Colonic mucosa (tissue), 4 donors: ENCODE measurements around the gene HSPA12A. TPM values are rescaled to one million over a fixed set of nuclear protein-coding genes. Genes with fewer than 3 reads are reported as not detected.

ENCODE experiments used
- DNase-seq: peaks from one replicate; pipeline ENCODE4 v3.0.0-alpha.2; 2020
- H3K27ac ChIP-seq: fragments of 200-600 bp; one replicate; pipeline ENCODE4 v1.8.0; 2021
- H3K27me3 ChIP-seq: fragments of 200-600 bp; one replicate; pipeline ENCODE4 v1.8.0; 2021
- H3K36me3 ChIP-seq: fragments of 200-600 bp; one replicate; pipeline ENCODE4 v1.8.0; 2021
- H3K4me1 ChIP-seq: fragments of 200-600 bp; one replicate; pipeline ENCODE4 v1.8.0; 2021; ENCODE audit warnings: mild to moderate bottlenecking
- H3K4me3 ChIP-seq: fragments of 200-600 bp; one replicate; pipeline ENCODE4 v1.8.0; 2021
- H3K9ac ChIP-seq, 2 donors: one replicate each; pipeline ENCODE4 v1.7.0; 2013; ENCODE audit warnings: control low read depth in 2 of 2, low read depth in 2 of 2, low read length in 2 of 2
- H3K9me3 ChIP-seq: fragments of 200-600 bp; one replicate; pipeline ENCODE4 v1.8.0; 2021
- CTCF ChIP-seq: fragments of 200-600 bp; IDR thresholded peaks from one replicate; pipeline ENCODE4 v1.8.0; 2022; ENCODE audit warnings: antibody characterized with exemption, mild to moderate bottlenecking
- intact Hi-C: fragments of 100-400 bp; cut with DNase I; formaldehyde crosslinking; loops from one replicate; pipeline ENCODE4 v1.14.1; 2022
- total RNA-seq, 2 donors: library from RNA; stranded (reverse); fragmentation: NEBNext Ultra II Directional in 1 of 2; extraction: Animal tissue kit (Norgen Biotek cat#: 25700) in 1 of 2; gene quantifications; one replicate each; pipeline ENCODE4 v1.2.1, GENCODE V29; 2021
- donor health status: healthy.
- donor health status: DM: no; HTN: no; CAD: no.
- donor health status: DM: no; HTN: no; CAD: no.

Gene HSPA12A
- total RNA-seq, 2 donors from 2014 or later = 6.2 to 7.0 TPM

DNA sequence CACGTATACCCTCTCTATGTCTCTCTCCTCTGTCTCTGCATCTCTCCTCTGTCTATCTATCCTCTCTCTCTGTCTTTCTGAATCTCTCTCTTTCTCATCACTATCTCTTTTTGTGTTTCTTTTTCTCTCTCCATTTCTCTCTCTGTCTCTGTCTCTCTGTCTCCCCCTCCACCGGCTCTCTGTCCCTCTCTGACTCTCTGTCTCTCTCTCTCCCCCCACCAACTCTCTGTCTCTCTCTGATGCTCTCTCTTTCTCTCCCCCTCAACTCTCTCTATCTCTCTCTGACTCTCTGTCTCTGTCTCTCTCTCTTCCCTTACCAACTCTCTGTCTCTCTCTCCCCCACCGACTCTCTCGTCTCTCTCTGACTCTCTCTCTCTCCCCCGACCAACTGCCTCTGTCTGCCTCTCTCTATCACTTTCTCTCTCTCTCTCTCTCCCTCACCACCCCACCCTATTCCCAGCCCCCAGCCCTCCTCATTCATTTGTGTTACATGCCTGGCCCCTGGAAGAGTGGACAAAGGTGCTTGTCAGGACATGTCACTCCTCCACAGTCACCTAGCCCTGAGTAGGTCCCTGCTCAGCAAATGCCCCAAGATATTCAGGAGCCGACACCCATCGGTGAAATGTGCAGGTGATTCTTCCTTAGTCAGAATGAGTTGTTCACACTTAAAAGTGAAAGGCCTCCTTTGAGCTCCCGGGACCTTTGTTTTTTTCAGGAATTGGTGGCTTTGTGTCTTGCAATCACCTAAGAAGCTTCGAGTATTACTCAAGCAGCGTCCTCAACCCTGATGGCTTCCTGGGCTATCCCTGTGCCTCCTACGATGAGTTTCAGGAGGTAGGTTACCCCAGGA, 108.0 kb downstream of the HSPA12A start:
- no peaks in the 10 kb centered on the region for H3K9me3 ChIP-seq
- no peaks in the 10 kb centered on the region for H3K27me3 ChIP-seq
- no peak for DNase-seq
- H3K9ac ChIP-seq = no peak overlapping the region
- no peak for TF ChIP-seq CTCF
- no peak overlapping the region for H3K27ac ChIP-seq
- H3K4me3 ChIP-seq = no peak overlapping the region
- no peaks in the 10 kb centered on the region for H3K36me3 ChIP-seq
- intact Hi-C loops = no loop called here
- no peaks in the 10 kb centered on the region for H3K4me1 ChIP-seq

- DNase-seq = no peak
- Histone ChIP-seq H3K4me1 (no peaks in the 10 kb centered on the region), H3K9me3 (no peaks in the 10 kb centered on the region), H3K27ac (no peak overlapping the region), H3K9ac (no peak overlapping the region), H3K36me3 (no peaks in the 10 kb centered on the region), H3K4me3 (no peak overlapping the region), H3K27me3 (no peaks in the 10 kb centered on the region)
- no peak for TF ChIP-seq CTCF
- intact Hi-C loops = no loop called here
Observed at GRCh38 chr10:116633216-116633600, 109.2 kb downstream of the HSPA12A start.

- intact Hi-C loops = no loop called here
- Histone ChIP-seq H3K4me3 (no peak overlapping the region), H3K27ac (no peak overlapping the region), H3K9ac (no peak overlapping the region), H3K27me3 (no peaks in the 10 kb centered on the region), H3K4me1 (no peaks in the 10 kb centered on the region), H3K9me3 (no peaks in the 10 kb centered on the region), H3K36me3 (no peaks in the 10 kb centered on the region)
- no peak for DNase-seq
- TF ChIP-seq CTCF = no peak
Observed at GRCh38 chr10:116632596-116633215, 109.7 kb downstream of the HSPA12A start.

GRCh38 chr10:116631871-116632295, 110.5 kb downstream of the HSPA12A start:
- H3K4me3 ChIP-seq = no peak overlapping the region

DNA sequence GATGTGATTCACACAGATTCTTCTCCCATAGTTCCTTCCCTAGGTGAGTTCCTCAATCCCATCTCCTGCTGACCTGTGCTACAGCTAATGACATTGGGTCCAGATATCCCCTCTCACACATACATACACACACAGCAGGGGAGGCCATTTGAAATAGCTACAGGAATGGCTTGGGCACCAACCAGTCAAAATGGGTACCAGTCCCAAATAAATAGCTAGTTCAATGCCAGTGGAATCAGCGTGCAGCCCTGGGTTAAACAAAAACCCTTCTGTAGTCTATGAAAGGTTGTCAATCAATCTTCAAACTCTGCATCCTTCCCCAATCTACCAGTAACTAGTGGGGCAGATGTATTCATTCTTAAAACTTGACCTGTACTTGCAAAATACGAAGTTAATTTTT, 112.3 kb downstream of the HSPA12A start:
- Histone ChIP-seq H3K9ac (no peak overlapping the region), H3K27ac (no peak overlapping the region), H3K4me1 (no peaks in the 10 kb centered on the region), H3K9me3 (no peaks in the 10 kb centered on the region), H3K4me3 (no peak overlapping the region), H3K36me3 (no peaks in the 10 kb centered on the region), H3K27me3 (no peaks in the 10 kb centered on the region)
- no peak for DNase-seq
- no peak for TF ChIP-seq CTCF
- intact Hi-C loops = no loop called here

More at GRCh38 chr10:116631871-116632295, 110.5 kb downstream of the HSPA12A start:
- Histone ChIP-seq H3K27me3 (no peaks in the 10 kb centered on the region), H3K9ac (no peak overlapping the region), H3K9me3 (no peaks in the 10 kb centered on the region), H3K27ac (no peak overlapping the region), H3K4me1 (no peaks in the 10 kb centered on the region), H3K36me3 (no peaks in the 10 kb centered on the region)
- TF ChIP-seq CTCF = no peak
- DNase-seq = no peak
- intact Hi-C loops = no loop called here
